Endodermal cell (in vitro differentiated cells): ENCODE results near the gene GJD4. TPM values are rescaled to one million over a fixed set of nuclear protein-coding genes. Genes with fewer than 3 reads are reported as not detected.
A peak's percentile ranks its signal among the peaks of the same experiment; 100 is the strongest.

Source experiments
- DNase-seq: peaks from one replicate; pipeline ENCODE4 v3.0.0-alpha.2; 2017
- H3K27ac ChIP-seq: 2 replicates; pipeline ENCODE4 v1.5.1; 2013; ENCODE audit warnings: mild to moderate bottlenecking, low read depth, low read length, moderate library complexity
- H3K27me3 ChIP-seq: 2 replicates; pipeline ENCODE4 v1.6.1; 2013; ENCODE audit warnings: mild to moderate bottlenecking, low read length, moderate library complexity; ENCODE audit not compliant: insufficient read depth, control insufficient read depth, poor library complexity, severe bottlenecking
- H3K36me3 ChIP-seq: 2 replicates; pipeline ENCODE4 v1.7.0; 2013; ENCODE audit warnings: mild to moderate bottlenecking, low read length, moderate library complexity; ENCODE audit not compliant: control insufficient read depth, insufficient read depth
- H3K4me1 ChIP-seq: one replicate; pipeline ENCODE4 v1.7.0; 2013; ENCODE audit warnings: low read length; ENCODE audit not compliant: control insufficient read depth, insufficient read depth
- H3K4me3 ChIP-seq: 2 replicates; pipeline ENCODE4 v1.5.1; 2013; ENCODE audit warnings: mild to moderate bottlenecking, low read length, moderate library complexity
- H3K9ac ChIP-seq: 2 replicates; pipeline ENCODE4 v1.6.1; 2013; ENCODE audit warnings: mild to moderate bottlenecking, low read length, moderate library complexity; ENCODE audit not compliant: poor library complexity, severe bottlenecking; ENCODE audit errors: extremely low read depth
- H3K9me3 ChIP-seq: 2 replicates; pipeline ENCODE4 v1.6.1; 2013; ENCODE audit warnings: mild to moderate bottlenecking, low read length, moderate library complexity; ENCODE audit not compliant: control insufficient read depth
- H3K27ac Mint-ChIP-seq: 2 replicates; pipeline ENCODE4 v1.8.0; 2020; ENCODE audit warnings: mixed read lengths
- H3K27me3 Mint-ChIP-seq: 2 replicates; pipeline ENCODE4 v1.8.0; 2021; ENCODE audit warnings: mild to moderate bottlenecking, mixed read lengths; ENCODE audit not compliant: insufficient read depth
- H3K36me3 Mint-ChIP-seq: 2 replicates; pipeline ENCODE4 v1.8.0; 2020; ENCODE audit warnings: low read depth, mixed read lengths
- H3K4me1 Mint-ChIP-seq: 2 replicates; pipeline ENCODE4 v1.8.0; 2020; ENCODE audit warnings: mixed read lengths
- H3K4me3 Mint-ChIP-seq: 2 replicates; pipeline ENCODE4 v1.8.0; 2020; ENCODE audit warnings: mild to moderate bottlenecking, moderate library complexity, mixed read lengths
- H3K9me3 Mint-ChIP-seq: 2 replicates; pipeline ENCODE4 v1.8.0; 2020; ENCODE audit warnings: mild to moderate bottlenecking, mixed read lengths
- CTCF ChIP-seq: fragments of 200-600 bp; sonication (generic); conservative IDR thresholded peaks from 2 replicates; pipeline ENCODE4 v1.5.0; 2021; ENCODE audit warnings: antibody characterized with exemption, mild to moderate bottlenecking
- WGBS, 2 experiments: methylation state at CpG; one replicate each; pipeline versions ENCODE4 v1.1.5 to v1.1.7; 2013; ENCODE audit warnings: missing lambda C conversion rate in 2 of 2, mixed read lengths in 1 of 2; ENCODE audit not compliant: insufficient coverage in 1 of 2, insufficient read length in 1 of 2; 5-methylcytosine and 5-hydroxymethylcytosine counted together
- total RNA-seq, 2 donors: library from RNA; stranded (reverse); fragmentation: NEBNext Ultra II Directional in 1 of 2; extraction: Animal tissue kit (Norgen Biotek cat#: 25700) in 1 of 2; gene quantifications; 2 replicates in 1 of 2; 3 replicates in 1 of 2; pipeline ENCODE4 v1.2.1, GENCODE V29; 2021

GJD4 gene
- total RNA-seq, 2 donors from 2014 or later: 0.22 to 0.29 TPM

GRCh38 chr10:35573796-35574195 is 31.3 kb upstream of the GJD4 start:
- no peaks in the 10 kb centered on the region for H3K27me3 ChIP-seq
- Mint-ChIP-seq H3K4me1 (peaks cover 11% of the 10 kb centered on the region), H3K4me3 (no peak overlapping the region), H3K27me3 (no peaks in the 10 kb centered on the region), H3K27ac (no peak overlapping the region), H3K9me3 (no peaks in the 10 kb centered on the region), H3K36me3 (peaks cover 28% of the 10 kb centered on the region)
- no peak overlapping the region for H3K27ac ChIP-seq
- peaks cover 35% of the 10 kb centered on the region for H3K36me3 ChIP-seq
- no peak for DNase-seq
- no peak overlapping the region for H3K9ac ChIP-seq
- no peaks in the 10 kb centered on the region for H3K4me1 ChIP-seq
- no peaks in the 10 kb centered on the region for H3K9me3 ChIP-seq
- WGBS, 2 experiments: 87% methylated on average over 1 of the region's 1 CpG; no CpG with 5 or more reads in 1 of the 2 experiments
- no peak for TF ChIP-seq CTCF
- H3K4me3 ChIP-seq: no peak overlapping the region

- 86 to 88% methylated on average over 8 to 9 of the region's 9 CpGs for WGBS, 2 experiments
- Mint-ChIP-seq H3K36me3 (peaks cover 18% of the 10 kb centered on the region), H3K4me3 (no peak overlapping the region), H3K27ac (no peak overlapping the region), H3K4me1 (peaks cover 11% of the 10 kb centered on the region), H3K9me3 (no peaks in the 10 kb centered on the region), H3K27me3 (no peaks in the 10 kb centered on the region)
- Histone ChIP-seq H3K27me3 (no peaks in the 10 kb centered on the region), H3K9me3 (no peaks in the 10 kb centered on the region), H3K27ac (no peak overlapping the region), H3K4me1 (no peaks in the 10 kb centered on the region), H3K9ac (no peak overlapping the region), H3K36me3 (peaks cover 25% of the 10 kb centered on the region), H3K4me3 (no peak overlapping the region)
- peak; percentile 75 for TF ChIP-seq CTCF
- DNase-seq: peak; percentile 76
Observed at GRCh38 chr10:35574924-35575352, 30.2 kb upstream of the GJD4 start.

DNA sequence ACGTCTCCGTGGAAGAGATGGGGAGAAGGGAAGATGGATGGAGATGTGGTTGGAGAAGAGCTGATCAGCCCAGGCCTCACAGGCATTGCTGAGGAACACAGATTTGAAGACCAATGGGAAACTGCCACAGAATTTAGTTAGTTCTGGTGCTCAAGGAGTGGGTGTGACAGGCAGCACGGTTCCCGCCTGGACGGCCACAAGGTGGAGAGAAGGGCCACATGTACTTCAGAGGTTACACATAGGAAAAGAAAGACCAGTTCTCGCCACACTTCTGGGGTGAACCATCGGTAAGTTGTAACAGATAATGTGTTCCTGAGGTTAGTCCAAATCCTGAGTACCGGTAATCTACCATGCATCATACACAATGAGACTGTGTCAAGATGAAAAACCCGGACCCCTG is 29.5 kb upstream of the GJD4 start:
- 94% methylated on average over 7 to 9 of the region's 9 CpGs for WGBS, 2 experiments
- no peak overlapping the region for H3K4me3 Mint-ChIP-seq
- no peak overlapping the region for H3K27ac ChIP-seq

More for the DNA sequence above, 29.5 kb upstream of the GJD4 start:
- Mint-ChIP-seq H3K4me1 (peaks cover 11% of the 10 kb centered on the region), H3K9me3 (no peaks in the 10 kb centered on the region), H3K27me3 (no peaks in the 10 kb centered on the region), H3K36me3 (peaks cover 18% of the 10 kb centered on the region), H3K27ac (no peak overlapping the region)
- Histone ChIP-seq H3K36me3 (peaks cover 20% of the 10 kb centered on the region), H3K4me3 (no peak overlapping the region), H3K27me3 (no peaks in the 10 kb centered on the region), H3K9me3 (no peaks in the 10 kb centered on the region), H3K4me1 (no peaks in the 10 kb centered on the region), H3K9ac (no peak overlapping the region)
- TF ChIP-seq CTCF: peak; percentile 39
- DNase-seq: no peak
